HepG2 (cell line): Measurements from ENCODE around the gene MYO18A. TPM values are rescaled to one million over a fixed set of nuclear protein-coding genes. Genes with fewer than 3 reads are reported as not detected.

Source experiments
- CEBPG ChIP-seq: IDR thresholded peaks from 2 replicates; pipeline ENCODE4 v1.6.1; 2016
- GTF2F1 ChIP-seq: fragments of 150-350 bp; IDR thresholded peaks from 2 replicates; pipeline ENCODE4 v1.6.1; 2014; ENCODE audit warnings: low read length
- HDAC2 ChIP-seq: sonication (generic); formaldehyde crosslinking; IDR thresholded peaks from 2 replicates; pipeline ENCODE4 v1.4.0; 2020; ENCODE audit warnings: missing genetic modification reagents
- MIER2 ChIP-seq: IDR thresholded peaks from 2 replicates; pipeline ENCODE4 v1.6.1; 2016; ENCODE audit warnings: missing biosample characterization, missing genetic modification reagents
- MTA1 ChIP-seq: sonication (generic); formaldehyde crosslinking; IDR thresholded peaks from 2 replicates; pipeline ENCODE4 v1.4.0; 2020; ENCODE audit warnings: missing genetic modification reagents, mild to moderate bottlenecking, borderline replicate concordance
- NR2C2 ChIP-seq: sonication (generic); formaldehyde crosslinking; IDR thresholded peaks from 2 replicates; pipeline ENCODE4 v1.4.0; 2020; ENCODE audit warnings: missing genetic modification reagents, mild to moderate bottlenecking, moderate library complexity, borderline replicate concordance
- POGZ ChIP-seq: sonication (generic); formaldehyde crosslinking; IDR thresholded peaks from 2 replicates; pipeline ENCODE4 v1.4.0; 2020; ENCODE audit warnings: mild to moderate bottlenecking, missing genetic modification reagents
- POLR2A ChIP-seq, 2 experiments: IDR thresholded peaks; 2 replicates each; pipeline ENCODE4 v1.6.1; 2011; ENCODE audit warnings: low read depth in 2 of 2, low read length in 2 of 2, mild to moderate bottlenecking in 1 of 2, moderate library complexity in 1 of 2; ENCODE audit not compliant: insufficient read depth in 1 of 2
- PPARG ChIP-seq: conservative IDR thresholded peaks from 2 replicates; pipeline ENCODE4 v1.6.1; 2016; ENCODE audit warnings: missing biosample characterization, missing genetic modification reagents
- RFXAP ChIP-seq: sonication (generic); formaldehyde crosslinking; IDR thresholded peaks from 2 replicates; pipeline ENCODE4 v1.4.0; 2020; ENCODE audit warnings: missing genetic modification reagents, borderline replicate concordance
- SOX13 ChIP-seq, 3 experiments: fragments of 450-650 bp in 1 of 3; sonication (generic) in 1 of 3; formaldehyde crosslinking in 1 of 3; IDR thresholded peaks in 2 of 3; conservative IDR thresholded peaks in 1 of 3; 2 replicates each; pipeline versions ENCODE4 v1.5.0 to v1.6.1; 2016 to 2020; ENCODE audit warnings: antibody characterized with exemption in 1 of 3, mild to moderate bottlenecking in 1 of 3, missing compliant biosample characterization in 1 of 3, missing genetic modification reagents in 1 of 3, moderate library complexity in 1 of 3
- STAG1 ChIP-seq: sonication (generic); formaldehyde crosslinking; IDR thresholded peaks from 2 replicates; pipeline ENCODE4 v1.4.0; 2020; ENCODE audit warnings: missing genetic modification reagents
- ZFP36L2 ChIP-seq: sonication (generic); formaldehyde crosslinking; IDR thresholded peaks from 2 replicates; pipeline ENCODE4 v1.4.0; 2020; ENCODE audit warnings: missing genetic modification reagents
- ZNF143 ChIP-seq: sonication (generic); formaldehyde crosslinking; IDR thresholded peaks from 2 replicates; pipeline ENCODE4 v1.4.0; 2020; ENCODE audit warnings: missing genetic modification reagents
- ZNF746 ChIP-seq: sonication (generic); formaldehyde crosslinking; IDR thresholded peaks from 2 replicates; pipeline ENCODE4 v1.8.0; 2022; ENCODE audit warnings: mild to moderate bottlenecking, missing genetic modification reagents
- polyA plus RNA-seq, 8 experiments: library from polyadenylated mRNA; depleted of rRNA in 3 of 8; stranded (reverse) in 7 of 8; unstranded in 1 of 8; fragments of >200 nt; fragmentation: Illumina TruSeq in 4 of 8; extraction: Trizol in 4 of 8; gene quantifications; 2 replicates each; pipeline versions ENCODE4 v1.2.1 to v1.2.3, GENCODE V29; 2011 to 2016; ENCODE audit warnings: low read depth in 4 of 8, missing spikeins in 1 of 8, mixed read lengths in 1 of 8; ENCODE audit not compliant: insufficient read depth in 1 of 8
- total RNA-seq, 5 experiments: library from RNA; depleted of rRNA; stranded (reverse); fragments of >200 nt; fragmentation: Illumina TruSeq; extraction: Trizol; gene quantifications; 2 replicates each; pipeline ENCODE4 v1.2.3, GENCODE V29; 2016; ENCODE audit warnings: low read depth in 1 of 5
- TF ChIP-seq, protein P1 (sequence below): sonication (generic); formaldehyde crosslinking; IDR thresholded peaks from 2 replicates; pipeline ENCODE4 v1.4.0; 2020; ENCODE audit warnings: mild to moderate bottlenecking, missing genetic modification reagents
- TF ChIP-seq, protein P2 (sequence below): sonication (generic); formaldehyde crosslinking; IDR thresholded peaks from 2 replicates; pipeline ENCODE4 v1.8.0; 2022; ENCODE audit warnings: mild to moderate bottlenecking, missing genetic modification reagents, borderline replicate concordance
- TF ChIP-seq, protein P3 (sequence below): sonication (generic); formaldehyde crosslinking; IDR thresholded peaks from 2 replicates; pipeline ENCODE4 v1.5.0; 2020; ENCODE audit warnings: mild to moderate bottlenecking, missing genetic modification reagents
- TF ChIP-seq, protein P4 (sequence below): IDR thresholded peaks from 2 replicates; pipeline ENCODE4 v1.6.1; 2018; ENCODE audit warnings: missing genetic modification reagents, mild to moderate bottlenecking, missing compliant biosample characterization
- TF ChIP-seq, protein P5 (sequence below): sonication (generic); formaldehyde crosslinking; IDR thresholded peaks from 2 replicates; pipeline ENCODE4 v1.5.1; 2020; ENCODE audit warnings: mild to moderate bottlenecking, moderate library complexity, missing genetic modification reagents

Gene MYO18A
- total and polyA plus RNA-seq, 2 of the 13 experiments (the other 11 are each of a cell fraction or from before 2014, with no cell fraction given), result 16.8 to 24.8 TPM

DNA sequence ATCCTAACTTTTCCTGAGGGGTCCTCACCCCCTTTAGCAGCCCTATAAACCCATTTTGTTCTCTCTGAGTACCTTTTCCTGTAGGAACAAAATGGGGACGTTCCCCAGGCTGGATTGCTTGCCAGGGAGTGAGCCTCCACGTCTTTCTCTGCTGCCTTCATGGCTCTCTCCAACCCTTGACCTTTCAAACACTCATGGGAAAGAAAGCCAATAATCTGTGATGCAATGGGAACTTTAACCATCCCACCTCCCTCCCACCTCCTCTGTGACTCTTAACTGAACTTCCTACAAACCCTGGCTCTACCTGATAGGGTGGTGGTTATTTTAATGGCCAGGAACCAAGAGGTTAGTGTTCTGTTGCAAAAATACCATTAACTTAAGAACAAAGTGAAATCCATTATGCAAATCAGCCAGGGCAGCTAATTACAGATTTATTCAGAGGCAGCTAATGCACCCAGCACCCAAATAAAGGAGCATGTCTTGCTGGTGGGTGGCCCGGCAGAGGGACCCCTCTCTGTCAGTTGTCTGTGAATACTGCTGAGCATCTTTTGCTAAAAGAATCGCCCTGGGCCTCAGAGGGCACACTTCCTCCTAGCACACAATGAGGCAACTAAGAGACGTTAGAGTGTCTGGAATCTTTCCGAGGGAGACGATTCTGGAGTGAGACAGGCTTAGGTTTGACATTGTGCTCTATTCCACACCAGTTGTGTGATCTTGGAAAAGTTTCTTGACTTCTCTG lies 134.3 kb downstream of the MYO18A start (continued):
- peak; percentile 93 for TF ChIP-seq CEBPG (CRISPR knock-in tag)
- TF ChIP-seq, protein P1, sequence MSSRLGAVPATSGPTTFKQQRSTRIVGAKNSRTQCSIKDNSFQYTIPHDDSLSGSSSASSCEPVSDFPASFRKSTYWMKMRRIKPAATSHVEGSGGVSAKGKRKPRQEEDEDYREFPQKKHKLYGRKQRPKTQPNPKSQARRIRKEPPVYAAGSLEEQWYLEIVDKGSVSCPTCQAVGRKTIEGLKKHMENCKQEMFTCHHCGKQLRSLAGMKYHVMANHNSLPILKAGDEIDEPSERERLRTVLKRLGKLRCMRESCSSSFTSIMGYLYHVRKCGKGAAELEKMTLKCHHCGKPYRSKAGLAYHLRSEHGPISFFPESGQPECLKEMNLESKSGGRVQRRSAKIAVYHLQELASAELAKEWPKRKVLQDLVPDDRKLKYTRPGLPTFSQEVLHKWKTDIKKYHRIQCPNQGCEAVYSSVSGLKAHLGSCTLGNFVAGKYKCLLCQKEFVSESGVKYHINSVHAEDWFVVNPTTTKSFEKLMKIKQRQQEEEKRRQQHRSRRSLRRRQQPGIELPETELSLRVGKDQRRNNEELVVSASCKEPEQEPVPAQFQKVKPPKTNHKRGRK (CRISPR knock-in tag), result no peak
- TF ChIP-seq RFXAP, result no peak
- TF ChIP-seq, protein P2, sequence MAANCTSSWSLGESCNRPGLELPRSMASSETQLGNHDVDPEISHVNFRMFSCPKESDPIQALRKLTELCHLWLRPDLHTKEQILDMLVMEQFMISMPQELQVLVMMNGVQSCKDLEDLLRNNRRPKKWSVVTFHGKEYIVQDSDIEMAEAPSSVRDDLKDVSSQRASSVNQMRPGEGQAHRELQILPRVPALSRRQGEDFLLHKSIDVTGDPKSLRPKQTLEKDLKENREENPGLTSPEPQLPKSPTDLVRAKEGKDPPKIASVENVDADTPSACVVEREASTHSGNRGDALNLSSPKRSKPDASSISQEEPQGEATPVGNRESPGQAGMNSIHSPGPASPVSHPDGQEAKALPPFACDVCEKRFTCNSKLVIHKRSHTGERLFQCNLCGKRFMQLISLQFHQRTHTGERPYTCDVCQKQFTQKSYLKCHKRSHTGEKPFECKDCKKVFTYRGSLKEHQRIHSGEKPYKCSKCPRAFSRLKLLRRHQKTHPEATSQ (CRISPR knock-in tag), result no peak
- TF ChIP-seq PPARG (CRISPR knock-in tag), result peak; percentile 64; the same call in 1 of the 2 replicates
- peak; percentile 16 to 40; a peak in 2 of 4 replicates for TF ChIP-seq POLR2A (IDR thresholded peaks at IDR 0.05; ENCODE audit: insufficient read depth in 1 of 2, low read depth in 2 of 2, low read length in 2 of 2)
- peak; percentile 71; the same call in 1 of the 2 replicates for TF ChIP-seq HDAC2
- TF ChIP-seq ZNF143 (CRISPR knock-in tag), result peak; percentile 73
- no peak for TF ChIP-seq SOX13 (IDR thresholded peaks at IDR 0.05)
- peak in 1 of 2 experiments; percentile 56; a peak in 1 of 4 replicates for TF ChIP-seq SOX13 (CRISPR knock-in tag; conservative IDR thresholded peaks at IDR 0.05 in 1 of 2, IDR thresholded peaks at IDR 0.05 in 1 of 2)
- TF ChIP-seq ZFP36L2 (CRISPR knock-in tag), result no peak
- 0 out of 2 replicates have a peak, but pooled peaks have one; percentile 63 for TF ChIP-seq ZNF746
- TF ChIP-seq, protein P3, sequence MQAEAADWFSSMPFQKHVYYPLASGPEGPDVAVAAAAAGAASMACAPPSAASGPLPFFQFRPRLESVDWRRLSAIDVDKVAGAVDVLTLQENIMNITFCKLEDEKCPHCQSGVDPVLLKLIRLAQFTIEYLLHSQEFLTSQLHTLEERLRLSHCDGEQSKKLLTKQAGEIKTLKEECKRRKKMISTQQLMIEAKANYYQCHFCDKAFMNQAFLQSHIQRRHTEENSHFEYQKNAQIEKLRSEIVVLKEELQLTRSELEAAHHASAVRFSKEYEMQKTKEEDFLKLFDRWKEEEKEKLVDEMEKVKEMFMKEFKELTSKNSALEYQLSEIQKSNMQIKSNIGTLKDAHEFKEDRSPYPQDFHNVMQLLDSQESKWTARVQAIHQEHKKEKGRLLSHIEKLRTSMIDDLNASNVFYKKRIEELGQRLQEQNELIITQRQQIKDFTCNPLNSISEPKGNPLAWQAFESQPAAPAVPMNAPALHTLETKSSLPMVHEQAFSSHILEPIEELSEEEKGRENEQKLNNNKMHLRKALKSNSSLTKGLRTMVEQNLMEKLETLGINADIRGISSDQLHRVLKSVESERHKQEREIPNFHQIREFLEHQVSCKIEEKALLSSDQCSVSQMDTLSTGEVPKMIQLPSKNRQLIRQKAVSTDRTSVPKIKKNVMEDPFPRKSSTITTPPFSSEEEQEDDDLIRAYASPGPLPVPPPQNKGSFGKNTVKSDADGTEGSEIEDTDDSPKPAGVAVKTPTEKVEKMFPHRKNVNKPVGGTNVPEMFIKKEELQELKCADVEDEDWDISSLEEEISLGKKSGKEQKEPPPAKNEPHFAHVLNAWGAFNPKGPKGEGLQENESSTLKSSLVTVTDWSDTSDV (CRISPR knock-in tag), result no peak
- TF ChIP-seq, protein P4, sequence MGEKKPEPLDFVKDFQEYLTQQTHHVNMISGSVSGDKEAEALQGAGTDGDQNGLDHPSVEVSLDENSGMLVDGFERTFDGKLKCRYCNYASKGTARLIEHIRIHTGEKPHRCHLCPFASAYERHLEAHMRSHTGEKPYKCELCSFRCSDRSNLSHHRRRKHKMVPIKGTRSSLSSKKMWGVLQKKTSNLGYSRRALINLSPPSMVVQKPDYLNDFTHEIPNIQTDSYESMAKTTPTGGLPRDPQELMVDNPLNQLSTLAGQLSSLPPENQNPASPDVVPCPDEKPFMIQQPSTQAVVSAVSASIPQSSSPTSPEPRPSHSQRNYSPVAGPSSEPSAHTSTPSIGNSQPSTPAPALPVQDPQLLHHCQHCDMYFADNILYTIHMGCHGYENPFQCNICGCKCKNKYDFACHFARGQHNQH, result 0 out of 2 replicates have a peak, but pooled peaks have one; percentile 39
- TF ChIP-seq GTF2F1, result no peak
- TF ChIP-seq NR2C2 (CRISPR knock-in tag), result peak; percentile 95
- TF ChIP-seq STAG1 (CRISPR knock-in tag), result no peak
- peak; percentile 84 for TF ChIP-seq MIER2
- no peak for TF ChIP-seq MTA1 (CRISPR knock-in tag)
- TF ChIP-seq POGZ, result 0 out of 2 replicates have a peak, but pooled peaks have one; percentile 24
- TF ChIP-seq, protein P5, sequence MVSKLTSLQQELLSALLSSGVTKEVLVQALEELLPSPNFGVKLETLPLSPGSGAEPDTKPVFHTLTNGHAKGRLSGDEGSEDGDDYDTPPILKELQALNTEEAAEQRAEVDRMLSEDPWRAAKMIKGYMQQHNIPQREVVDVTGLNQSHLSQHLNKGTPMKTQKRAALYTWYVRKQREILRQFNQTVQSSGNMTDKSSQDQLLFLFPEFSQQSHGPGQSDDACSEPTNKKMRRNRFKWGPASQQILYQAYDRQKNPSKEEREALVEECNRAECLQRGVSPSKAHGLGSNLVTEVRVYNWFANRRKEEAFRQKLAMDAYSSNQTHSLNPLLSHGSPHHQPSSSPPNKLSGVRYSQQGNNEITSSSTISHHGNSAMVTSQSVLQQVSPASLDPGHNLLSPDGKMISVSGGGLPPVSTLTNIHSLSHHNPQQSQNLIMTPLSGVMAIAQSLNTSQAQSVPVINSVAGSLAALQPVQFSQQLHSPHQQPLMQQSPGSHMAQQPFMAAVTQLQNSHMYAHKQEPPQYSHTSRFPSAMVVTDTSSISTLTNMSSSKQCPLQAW (CRISPR knock-in tag), result 0 out of 2 replicates have a peak, but pooled peaks have one; percentile 30
